ENCODE data around the gene CHD2.

CHD2 gene

DNA sequence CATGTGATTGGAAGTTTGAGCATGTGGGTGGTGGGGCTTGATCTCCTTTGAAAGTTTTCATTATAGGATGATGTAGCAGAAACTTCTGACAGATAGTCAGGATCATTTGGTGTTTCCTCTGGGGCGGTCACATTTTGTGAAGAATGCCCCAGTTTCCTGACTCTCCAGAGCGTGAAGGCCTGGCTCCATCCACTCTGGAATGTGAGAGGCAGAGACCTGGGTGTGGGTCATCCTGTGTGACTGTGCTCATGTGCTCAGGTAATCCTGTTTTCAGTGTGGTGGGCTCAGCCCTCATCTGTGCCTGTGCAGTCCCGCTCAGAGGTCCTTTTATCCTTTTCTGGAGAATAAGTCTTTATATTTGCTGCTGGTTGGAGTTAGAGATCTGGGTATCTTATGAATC, 107.9 kb downstream of the CHD2 start:
- TF ChIP-seq ISL1 (CRISPR knock-in tag; IDR thresholded peaks at IDR 0.05) (no peak), CSDC2 (CRISPR knock-in tag; IDR thresholded peaks at IDR 0.05) (no peak), PPARA (CRISPR knock-in tag; IDR thresholded peaks at IDR 0.05; ENCODE audit: borderline replicate concordance) (no peak), CSRNP3 (CRISPR knock-in tag; IDR thresholded peaks at IDR 0.05) (no peak), ZC3H10 (CRISPR knock-in tag; IDR thresholded peaks at IDR 0.05) (no peak), OSR1 (CRISPR knock-in tag; IDR thresholded peaks at IDR 0.05) (no peak), TOX (CRISPR knock-in tag; IDR thresholded peaks at IDR 0.05; ENCODE audit: borderline replicate concordance) (no peak), ARNTL (CRISPR knock-in tag; IDR thresholded peaks at IDR 0.05; ENCODE audit: borderline replicate concordance, low read depth) (no peak), PATZ1 (CRISPR knock-in tag; IDR thresholded peaks at IDR 0.05; ENCODE audit: borderline replicate concordance) (no peak), POU6F1 (CRISPR knock-in tag; IDR thresholded peaks at IDR 0.05; ENCODE audit: borderline replicate concordance, low read depth) (no peak)
- no peak for ATAC-seq

- ATAC-seq: no peak
- TF ChIP-seq ZNF8 (CRISPR knock-in tag; IDR thresholded peaks at IDR 0.05) (no peak), TCF4 (CRISPR knock-in tag; IDR thresholded peaks at IDR 0.05; ENCODE audit: borderline replicate concordance) (no peak), ZNF565 (CRISPR knock-in tag; conservative IDR thresholded peaks at IDR 0.05; ENCODE audit: low read depth) (no peak), SNAI2 (CRISPR knock-in tag; IDR thresholded peaks at IDR 0.05) (no peak), GLIS3 (CRISPR knock-in tag; IDR thresholded peaks at IDR 0.05) (no peak), ZC3H10 (CRISPR knock-in tag; IDR thresholded peaks at IDR 0.05) (no peak), POU6F1 (CRISPR knock-in tag; IDR thresholded peaks at IDR 0.05; ENCODE audit: borderline replicate concordance, low read depth) (no peak), ZNF70 (CRISPR knock-in tag; IDR thresholded peaks at IDR 0.05) (no peak), BACH2 (CRISPR knock-in tag; IDR thresholded peaks at IDR 0.05; ENCODE audit: borderline replicate concordance) (no peak), ZFP30 (CRISPR knock-in tag; IDR thresholded peaks at IDR 0.05) (no peak), OSR1 (CRISPR knock-in tag; IDR thresholded peaks at IDR 0.05) (no peak), ESRRG (CRISPR knock-in tag; IDR thresholded peaks at IDR 0.05) (no peak), TSHZ2 (CRISPR knock-in tag; IDR thresholded peaks at IDR 0.05) (no peak), ZFP3 (CRISPR knock-in tag; IDR thresholded peaks at IDR 0.05) (no peak)
- TF ChIP-seq, protein P1, sequence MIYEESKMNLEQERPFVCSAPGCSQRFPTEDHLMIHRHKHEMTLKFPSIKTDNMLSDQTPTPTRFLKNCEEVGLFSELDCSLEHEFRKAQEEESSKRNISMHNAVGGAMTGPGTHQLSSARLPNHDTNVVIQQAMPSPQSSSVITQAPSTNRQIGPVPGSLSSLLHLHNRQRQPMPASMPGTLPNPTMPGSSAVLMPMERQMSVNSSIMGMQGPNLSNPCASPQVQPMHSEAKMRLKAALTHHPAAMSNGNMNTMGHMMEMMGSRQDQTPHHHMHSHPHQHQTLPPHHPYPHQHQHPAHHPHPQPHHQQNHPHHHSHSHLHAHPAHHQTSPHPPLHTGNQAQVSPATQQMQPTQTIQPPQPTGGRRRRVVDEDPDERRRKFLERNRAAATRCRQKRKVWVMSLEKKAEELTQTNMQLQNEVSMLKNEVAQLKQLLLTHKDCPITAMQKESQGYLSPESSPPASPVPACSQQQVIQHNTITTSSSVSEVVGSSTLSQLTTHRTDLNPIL (CRISPR knock-in tag; IDR thresholded peaks at IDR 0.05; ENCODE audit: low read depth): no peak
Observed at GRCh38 chr15:93012786-93013185, 112.7 kb downstream of the CHD2 start.
